ENCODE data around the gene ZNF20.

Gene ZNF20

DNA sequence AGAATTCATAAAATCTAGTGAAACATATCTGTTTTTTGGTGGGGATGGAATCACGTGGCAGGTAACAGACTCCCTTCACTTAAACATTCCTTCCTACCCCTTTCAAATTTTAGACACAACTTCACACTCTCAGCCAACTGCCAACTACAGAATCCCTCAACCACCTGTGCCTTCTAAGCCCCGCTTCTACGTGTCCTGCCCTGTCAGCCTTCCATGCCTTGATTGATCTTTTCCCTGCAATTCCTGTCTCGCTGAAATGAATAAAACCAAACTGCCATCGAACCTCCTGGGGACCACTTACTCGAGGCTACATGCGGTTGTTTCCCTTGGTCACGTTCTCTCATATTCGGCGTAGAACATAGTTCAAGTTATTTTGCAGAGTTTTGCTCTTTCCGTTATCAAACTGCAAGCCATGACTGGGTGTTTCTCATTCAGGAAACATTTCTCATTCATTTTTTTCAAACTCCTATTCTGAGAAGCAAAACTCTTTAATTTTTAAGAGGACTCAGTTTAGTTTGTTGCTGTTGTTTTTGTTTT lies 15.2 kb upstream of the ZNF20 start:
- Histone ChIP-seq H3K27ac (ENCODE audit: low read length) (no peak overlapping the region), H3K4me2 (ENCODE audit: low read depth, low read length) (no peak overlapping the region), H4K20me1 (ENCODE audit: insufficient read depth, low read length) (no peaks in the 10 kb centered on the region), H3K79me2 (ENCODE audit: low read length) (no peaks in the 10 kb centered on the region), H3K36me3 (replicated peaks; ENCODE audit: insufficient read depth, low read length) (no peaks in the 10 kb centered on the region), H2AFZ (ENCODE audit: low read length) (no peak overlapping the region), H3K9me2 (replicated peaks; ENCODE audit: insufficient read depth, low read length) (no peaks in the 10 kb centered on the region), H3K4me1 (ENCODE audit: low read length) (no peaks in the 10 kb centered on the region), H3K27me3 (replicated peaks; ENCODE audit: insufficient read depth, low read length) (no peaks in the 10 kb centered on the region; the same call in 1 of the 2 replicates), H3K9ac (ENCODE audit: low read length) (no peak overlapping the region), H3K9me3 (replicated peaks; ENCODE audit: insufficient read depth, low read length) (no peaks in the 10 kb centered on the region), H3F3A (ENCODE audit: insufficient read depth, low read length) (no peaks in the 10 kb centered on the region), H3K4me3 (ENCODE audit: low read length) (no peak overlapping the region)
- TF ChIP-seq EZH2phosphoT487 (IDR thresholded peaks at IDR 0.05; ENCODE audit: low read length) (no peak), EZH2 (optimal IDR thresholded peaks at IDR 0.05; ENCODE audit: low read depth, low read length) (no peak)
- TF ChIP-seq, protein P1, sequence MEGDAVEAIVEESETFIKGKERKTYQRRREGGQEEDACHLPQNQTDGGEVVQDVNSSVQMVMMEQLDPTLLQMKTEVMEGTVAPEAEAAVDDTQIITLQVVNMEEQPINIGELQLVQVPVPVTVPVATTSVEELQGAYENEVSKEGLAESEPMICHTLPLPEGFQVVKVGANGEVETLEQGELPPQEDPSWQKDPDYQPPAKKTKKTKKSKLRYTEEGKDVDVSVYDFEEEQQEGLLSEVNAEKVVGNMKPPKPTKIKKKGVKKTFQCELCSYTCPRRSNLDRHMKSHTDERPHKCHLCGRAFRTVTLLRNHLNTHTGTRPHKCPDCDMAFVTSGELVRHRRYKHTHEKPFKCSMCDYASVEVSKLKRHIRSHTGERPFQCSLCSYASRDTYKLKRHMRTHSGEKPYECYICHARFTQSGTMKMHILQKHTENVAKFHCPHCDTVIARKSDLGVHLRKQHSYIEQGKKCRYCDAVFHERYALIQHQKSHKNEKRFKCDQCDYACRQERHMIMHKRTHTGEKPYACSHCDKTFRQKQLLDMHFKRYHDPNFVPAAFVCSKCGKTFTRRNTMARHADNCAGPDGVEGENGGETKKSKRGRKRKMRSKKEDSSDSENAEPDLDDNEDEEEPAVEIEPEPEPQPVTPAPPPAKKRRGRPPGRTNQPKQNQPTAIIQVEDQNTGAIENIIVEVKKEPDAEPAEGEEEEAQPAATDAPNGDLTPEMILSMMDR (IDR thresholded peaks at IDR 0.05; ENCODE audit: low read length): no peak
- no peak for DNase-seq

DNA sequence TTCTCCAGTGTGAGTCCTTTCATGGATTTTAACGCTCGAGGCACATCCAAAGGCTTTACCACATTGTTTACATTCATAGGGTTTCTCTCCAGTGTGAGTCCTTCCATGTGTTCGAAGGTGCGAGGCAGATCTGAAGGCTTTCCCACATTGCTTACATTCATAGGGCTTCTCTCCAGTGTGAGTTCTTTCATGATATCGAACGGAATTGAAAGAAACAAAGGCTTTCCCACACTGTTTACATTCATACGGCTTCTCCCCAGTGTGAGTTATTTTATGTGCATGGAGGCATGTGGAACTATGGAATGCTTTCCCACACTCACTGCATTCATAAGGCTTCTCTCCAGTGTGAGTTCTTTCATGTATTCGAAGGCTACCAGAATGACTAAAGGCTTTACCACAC lies 5.2 kb upstream of the ZNF20 start:
- no peak overlapping the region for H2AFZ ChIP-seq (ENCODE audit: low read length)
- no peak overlapping the region for H3K4me3 ChIP-seq (ENCODE audit: low read length)
- no peak overlapping the region for H3K9ac ChIP-seq (ENCODE audit: low read length)
- TF ChIP-seq, protein P1 (IDR thresholded peaks at IDR 0.05; ENCODE audit: low read length): no peak
- TF ChIP-seq EZH2phosphoT487 (IDR thresholded peaks at IDR 0.05; ENCODE audit: low read length): no peak
- TF ChIP-seq EZH2 (optimal IDR thresholded peaks at IDR 0.05; ENCODE audit: low read depth, low read length): no peak
- no peaks in the 10 kb centered on the region for H4K20me1 ChIP-seq (ENCODE audit: insufficient read depth, low read length)
- H3K27ac ChIP-seq (ENCODE audit: low read length): no peak overlapping the region
- DNase-seq: no peak
- no peaks in the 10 kb centered on the region for H3K27me3 ChIP-seq (replicated peaks; ENCODE audit: insufficient read depth, low read length)
- H3K4me1 ChIP-seq (ENCODE audit: low read length): no peaks in the 10 kb centered on the region
- H3K4me2 ChIP-seq (ENCODE audit: low read depth, low read length): no peak overlapping the region
- no peaks in the 10 kb centered on the region for H3K9me2 ChIP-seq (replicated peaks; ENCODE audit: insufficient read depth, low read length)
- H3K9me3 ChIP-seq (replicated peaks; ENCODE audit: insufficient read depth, low read length): no peaks in the 10 kb centered on the region
- H3K36me3 ChIP-seq (replicated peaks; ENCODE audit: insufficient read depth, low read length): no peaks in the 10 kb centered on the region
- no peaks in the 10 kb centered on the region for H3K79me2 ChIP-seq (ENCODE audit: low read length)
- H3F3A ChIP-seq (ENCODE audit: insufficient read depth, low read length): no peaks in the 10 kb centered on the region

DNA sequence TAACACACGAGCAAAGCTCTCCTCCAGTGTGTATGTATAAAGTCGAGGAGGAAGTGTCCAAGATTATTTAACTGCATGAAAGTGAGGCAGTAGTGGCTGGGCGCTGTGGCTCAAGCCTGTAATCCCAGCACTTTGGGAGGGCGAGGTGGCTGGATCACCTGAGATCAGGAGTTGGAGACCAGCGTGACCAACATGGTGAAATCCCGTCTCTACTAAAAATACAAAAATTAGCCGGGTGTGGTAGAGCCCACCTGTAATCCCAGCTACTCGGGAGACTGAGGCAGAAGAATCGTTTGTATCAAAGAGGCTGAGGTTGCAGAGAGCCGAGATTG lies 1.2 kb upstream of the ZNF20 start:
- no peak for DNase-seq
- no peaks in the 10 kb centered on the region for H3K27me3 ChIP-seq (replicated peaks; ENCODE audit: insufficient read depth, low read length)
- peak overlapping the region; percentile 3; the same call in 1 of the 2 replicates for H2AFZ ChIP-seq (ENCODE audit: low read length)
- no peaks in the 10 kb centered on the region for H3K9me3 ChIP-seq (replicated peaks; ENCODE audit: insufficient read depth, low read length)
- H3K27ac ChIP-seq (ENCODE audit: low read length): no peak overlapping the region
- no peaks in the 10 kb centered on the region for H3F3A ChIP-seq (ENCODE audit: insufficient read depth, low read length)
- H3K4me1 ChIP-seq (ENCODE audit: low read length): no peaks in the 10 kb centered on the region
- H3K9me2 ChIP-seq (replicated peaks; ENCODE audit: insufficient read depth, low read length): no peaks in the 10 kb centered on the region
- TF ChIP-seq, protein P1 (IDR thresholded peaks at IDR 0.05; ENCODE audit: low read length): no peak
- H4K20me1 ChIP-seq (ENCODE audit: insufficient read depth, low read length): no peaks in the 10 kb centered on the region
- no peak overlapping the region for H3K4me3 ChIP-seq (ENCODE audit: low read length)
- H3K4me2 ChIP-seq (ENCODE audit: low read depth, low read length): peak overlapping the region; percentile 94; the same call in 1 of the 2 replicates
- H3K9ac ChIP-seq (ENCODE audit: low read length): no peak overlapping the region
- no peaks in the 10 kb centered on the region for H3K36me3 ChIP-seq (replicated peaks; ENCODE audit: insufficient read depth, low read length)
- H3K79me2 ChIP-seq (ENCODE audit: low read length): no peaks in the 10 kb centered on the region

All from MM.1S (cell line).